H1 (cell line): Measurements from ENCODE around the gene MAPK8IP3. TPM values are rescaled to one million over a fixed set of nuclear protein-coding genes. Genes with fewer than 3 reads are reported as not detected.

Source experiments
- CTCF ChIA-PET: fragments of 300-600 bp; sonication (Branson Sonifier 250); formaldehyde crosslinking; loops from one replicate; lab custom pipeline; 2021; ENCODE audit not compliant: partially characterized antibody; lab: Charles Lee
- POLR2A ChIA-PET: fragments of 300-600 bp; sonication (Branson Sonifier 250); formaldehyde crosslinking; loops from one replicate; lab custom pipeline; 2021; ENCODE audit warnings: inconsistent platforms; ENCODE audit not compliant: partially characterized antibody; lab: Charles Lee
- DNase-seq, 2 experiments: peaks; one replicate each; pipeline versions ENCODE4 v3.0.0 to v3.0.0-alpha.2; 2010 to 2022; ENCODE audit warnings: low spot score in 2 of 2, low read depth in 1 of 2, mixed read lengths in 1 of 2
- FAIRE-seq: peaks from 2 replicates; lab custom pipeline; 2011; peaks lifted over from hg19 to GRCh38; lab: Jason Lieb, UNC
- H2AFZ ChIP-seq: 2 replicates; pipeline ENCODE4 v1.8.1; 2012; ENCODE audit warnings: low read length, inconsistent platforms
- H2AK5ac ChIP-seq: 2 replicates; pipeline ENCODE4 v1.6.1; 2013; ENCODE audit warnings: low read depth, low read length
- H2BK120ac ChIP-seq: replicated peaks from 2 replicates; pipeline ENCODE3; 2013; ENCODE audit warnings: low read depth, low read length, inconsistent platforms
- H2BK12ac ChIP-seq: 2 replicates; pipeline ENCODE4 v1.6.1; 2013; ENCODE audit warnings: low read depth, low read length
- H2BK15ac ChIP-seq: 2 replicates; pipeline ENCODE4 v1.6.1; 2013; ENCODE audit warnings: low read length
- H2BK20ac ChIP-seq: 2 replicates; pipeline ENCODE4 v1.6.1; 2013; ENCODE audit warnings: low read length
- H2BK5ac ChIP-seq: 2 replicates; pipeline ENCODE4 v1.6.1; 2013; ENCODE audit warnings: low read depth, low read length
- H3K14ac ChIP-seq: 2 replicates; pipeline ENCODE4 v1.6.1; 2013; ENCODE audit warnings: inconsistent platforms; ENCODE audit not compliant: insufficient read length
- H3K18ac ChIP-seq: 2 replicates; pipeline ENCODE4 v1.6.1; 2013; ENCODE audit warnings: low read length; ENCODE audit errors: extremely low read depth
- H3K23ac ChIP-seq: 2 replicates; pipeline ENCODE4 v1.6.1; 2013; ENCODE audit warnings: inconsistent platforms; ENCODE audit not compliant: insufficient read length
- H3K23me2 ChIP-seq: 2 replicates; pipeline ENCODE4 v1.6.1; 2013; ENCODE audit warnings: low read depth, low read length
- H3K27ac ChIP-seq: 2 replicates; pipeline ENCODE4 v1.6.1; 2011; ENCODE audit warnings: low read depth, low read length, inconsistent platforms
- H3K27me3 ChIP-seq, 4 experiments: replicated peaks in 1 of 4; 1 replicate in 1 of 4; 2 replicates in 3 of 4; pipeline versions ENCODE4 v1.6.1 to v1.8.1; 2011 to 2013; ENCODE audit warnings: low read length in 3 of 4, mild to moderate bottlenecking in 3 of 4, inconsistent platforms in 2 of 4, mixed read lengths in 2 of 4, moderate library complexity in 1 of 4; ENCODE audit not compliant: control insufficient read depth in 3 of 4, insufficient read depth in 3 of 4; ENCODE audit errors: extremely low read depth in 1 of 4
- H3K36me3 ChIP-seq, 4 experiments: 2 replicates each; pipeline versions ENCODE4 v1.6.1 to v1.8.1; 2011 to 2013; ENCODE audit warnings: mild to moderate bottlenecking in 4 of 4, low read length in 3 of 4, moderate library complexity in 2 of 4, control low read depth in 1 of 4, inconsistent platforms in 1 of 4; ENCODE audit not compliant: insufficient read depth in 4 of 4, control insufficient read depth in 2 of 4
- H3K4ac ChIP-seq: replicated peaks from 2 replicates; pipeline ENCODE3; 2013; ENCODE audit warnings: low read length, low read depth, mixed read lengths, inconsistent platforms; ENCODE audit not compliant: insufficient read length
- H3K4me1 ChIP-seq, 4 experiments: replicated peaks in 1 of 4; 1 replicate in 1 of 4; 2 replicates in 3 of 4; pipeline versions ENCODE4 v1.6.1 to v1.8.1; 2011 to 2013; ENCODE audit warnings: low read length in 3 of 4, inconsistent platforms in 2 of 4, mixed read lengths in 1 of 4; ENCODE audit not compliant: insufficient read depth in 4 of 4, control insufficient read depth in 3 of 4
- H3K4me2 ChIP-seq, 2 experiments: 2 replicates each; pipeline versions ENCODE4 v1.6.1 to v1.8.1; 2011 to 2013; ENCODE audit warnings: low read depth in 2 of 2, low read length in 2 of 2, control low read depth in 1 of 2, inconsistent platforms in 1 of 2, mild to moderate bottlenecking in 1 of 2; ENCODE audit not compliant: insufficient read depth in 1 of 2
- H3K4me3 ChIP-seq, 4 experiments: fragments of 200-600, 300-600 bp in 1 of 4; sonication (generic), shearing (Covaris generic), sonication (Bioruptor Twin) in 1 of 4; 2 replicates each; pipeline versions ENCODE4 v1.5.1 to v1.8.1; 2011 to 2016; ENCODE audit warnings: low read length in 4 of 4, low read depth in 3 of 4, control low read depth in 2 of 4, inconsistent platforms in 2 of 4, mild to moderate bottlenecking in 2 of 4, mixed read lengths in 1 of 4, moderate library complexity in 1 of 4; ENCODE audit not compliant: insufficient read depth in 2 of 4; ENCODE audit errors: extremely low read depth in 1 of 4
- H3K56ac ChIP-seq: replicated peaks from 2 replicates; pipeline ENCODE3; 2013; ENCODE audit warnings: low read depth, mild to moderate bottlenecking, mixed read lengths, low read length, inconsistent platforms; ENCODE audit not compliant: insufficient read length
- H3K79me1 ChIP-seq: 2 replicates; pipeline ENCODE4 v1.6.1; 2013; ENCODE audit warnings: low read depth, low read length, control low read depth
- H3K79me2 ChIP-seq, 2 experiments: 2 replicates each; pipeline versions ENCODE4 v1.6.1 to v1.8.1; 2012 to 2013; ENCODE audit warnings: low read length in 2 of 2, mild to moderate bottlenecking in 2 of 2, inconsistent platforms in 1 of 2; ENCODE audit not compliant: insufficient read depth in 2 of 2, control insufficient read depth in 1 of 2
- H3K9ac ChIP-seq, 4 experiments: replicated peaks in 1 of 4; 1 replicate in 1 of 4; 2 replicates in 3 of 4; pipeline versions ENCODE4 v1.6.1 to v1.8.1; 2011 to 2013; ENCODE audit warnings: low read depth in 3 of 4, low read length in 3 of 4, control low read depth in 2 of 4, mild to moderate bottlenecking in 2 of 4, moderate library complexity in 2 of 4, inconsistent platforms in 1 of 4; ENCODE audit errors: extremely low read depth in 1 of 4
- H3K9me3 ChIP-seq, 2 experiments: 2 replicates each; pipeline versions ENCODE4 v1.6.1 to v1.8.1; 2012 to 2013; ENCODE audit warnings: mild to moderate bottlenecking in 2 of 2, moderate library complexity in 2 of 2, control low read depth in 1 of 2, inconsistent platforms in 1 of 2, low read depth in 1 of 2, low read length in 1 of 2, mixed read lengths in 1 of 2; ENCODE audit not compliant: insufficient read depth in 2 of 2
- H4K20me1 ChIP-seq, 2 experiments: replicated peaks in 1 of 2; 2 replicates each; pipeline versions ENCODE3 to v1.8.1; 2011 to 2013; ENCODE audit warnings: inconsistent platforms in 2 of 2, low read length in 2 of 2, mild to moderate bottlenecking in 1 of 2; ENCODE audit not compliant: insufficient read depth in 2 of 2, control insufficient read depth in 1 of 2
- H4K5ac ChIP-seq: 2 replicates; pipeline ENCODE4 v1.6.1; 2013; ENCODE audit warnings: low read length, low read depth, mixed read lengths, inconsistent platforms; ENCODE audit not compliant: insufficient read length
- H4K8ac ChIP-seq: 2 replicates; pipeline ENCODE4 v1.8.0; 2013; ENCODE audit warnings: mild to moderate bottlenecking, moderate library complexity, low read length, inconsistent platforms; ENCODE audit not compliant: insufficient read depth; ENCODE audit errors: extremely low read depth
- H4K91ac ChIP-seq: replicated peaks from 2 replicates; pipeline ENCODE3; 2013; ENCODE audit warnings: low read length, mixed read lengths, inconsistent platforms; ENCODE audit not compliant: insufficient read length
- GTF2F1 ChIP-seq: IDR thresholded peaks from 2 replicates; pipeline ENCODE4 v1.6.1; 2012; ENCODE audit warnings: low read depth, low read length, improper control_type of control experiment, borderline replicate concordance
- TAF7 ChIP-seq: optimal IDR thresholded peaks from 2 replicates; pipeline ENCODE3; 2011; ENCODE audit warnings: low read depth, mild to moderate bottlenecking, inconsistent platforms, low read length, moderate library complexity, borderline replicate concordance
- WGBS, 2 experiments: shearing (Covaris generic) in 1 of 2; methylation state at CpG; one replicate each; pipeline versions ENCODE4 v1.1.6 to v1.1.7; 2013 to 2015; ENCODE audit warnings: low lambda C conversion rate in 2 of 2, mixed read lengths in 2 of 2, inconsistent platforms in 1 of 2, low coverage in 1 of 2, missing lambda C conversion rate in 1 of 2; ENCODE audit not compliant: insufficient replicate concordance in 2 of 2, insufficient coverage in 1 of 2, insufficient read length in 1 of 2; ENCODE audit errors: extremely low coverage in 1 of 2, missing lambda C conversion rate in 1 of 2; 5-methylcytosine and 5-hydroxymethylcytosine counted together
- polyA plus RNA-seq, 7 experiments: library from polyadenylated mRNA; depleted of rRNA in 3 of 7; stranded (reverse) in 5 of 7; unstranded in 2 of 7; fragments of >200 nt in 5 of 7; fragments of 200-250 nt in 2 of 7; gene quantifications; 1 replicate in 5 of 7; 2 replicates in 1 of 7; 4 replicates in 1 of 7; pipeline versions ENCODE4 v1.2.1 to v1.2.3, GENCODE V29; 2011 to 2013; ENCODE audit warnings: missing spikeins in 2 of 7, mixed read lengths in 2 of 7
- total RNA-seq: library from RNA; stranded (reverse); fragmentation: NEBNext Ultra II Directional; extraction: Animal tissue kit (Norgen Biotek cat#: 25700); gene quantifications from 2 replicates; pipeline ENCODE4 v1.2.1, GENCODE V29; 2021

MAPK8IP3 gene
- total and polyA plus RNA-seq, 2 of the 8 experiments (the other 6 are each of a cell fraction or from before 2014, with no cell fraction given): 16.9 to 43.4 TPM

- Histone ChIP-seq H4K8ac (0 out of 2 replicates have a peak overlapping the region, but pooled peaks have one; percentile 5), H3K23ac (no peak overlapping the region), H3K27me3 (no peaks in the 10 kb centered on the region), H4K20me1 (peaks cover 20 to 25% of the 10 kb centered on the region in 2 experiments), H3K4me3 (no peak overlapping the region), H2BK5ac (no peak overlapping the region), H3K9me3 (no peaks in the 10 kb centered on the region), H3K4me2 (no peak overlapping the region), H3K18ac (no peak overlapping the region), H3K27ac (no peak overlapping the region), H3K4me1 (peaks cover 0 to 7% (median 4%) of the 10 kb centered on the region in 4 experiments; a peak in 5 of 7 replicates), H3K14ac (no peak overlapping the region), H3K56ac (no peak overlapping the region), H3K4ac (no peak overlapping the region), H3K79me1 (peaks cover 16% of the 10 kb centered on the region; the same call in 1 of the 2 replicates), H2AK5ac (no peak overlapping the region), H2AFZ (no peak overlapping the region), H3K23me2 (peaks cover 3% of the 10 kb centered on the region; the same call in 1 of the 2 replicates), H4K91ac (no peak overlapping the region), H3K36me3 (peaks cover 0 to 34% (median 2%) of the 10 kb centered on the region in 4 experiments; a peak in 4 of 8 replicates), H2BK20ac (no peak overlapping the region), H2BK12ac (no peak overlapping the region), H3K9ac (no peak overlapping the region), H4K5ac (no peak overlapping the region), H2BK15ac (no peak overlapping the region), H3K79me2 (peaks cover 0 to 35% of the 10 kb centered on the region in 2 experiments; a peak in 3 of 4 replicates), H2BK120ac (no peak overlapping the region)
- FAIRE-seq (no peak), DNase-seq (no peak)
- 93% methylated on average over 14 of the region's 14 CpGs; no CpG with 5 or more reads in 1 of the 2 experiments for WGBS, 2 experiments
- POLR2A ChIA-PET: interaction anchor here (4.0 kb wide), 1 partner anchor 11 kb away, joined by 13 read pairs; no protein-coding TSS in a partner anchor
- TF ChIP-seq GTF2F1 (no peak), TAF7 (no peak)
- CTCF ChIA-PET: interaction anchor here (0.5 to 1.4 kb wide), 3 partner anchors 12 to 42 kb away, joined by 3 to 4 read pairs (median 3); partner anchors contain the start of gene FAHD1
These were observed 79.8 kb downstream of the MAPK8IP3 start for GRCh38 chr16:1785846-1786170.
